Measurements from ENCODE around the gene SGK1.

Gene SGK1

GRCh38 chr6:134119486-134119885 lies 198.4 kb downstream of the SGK1 start:
- DNase-seq (ENCODE audit: low read depth) = no peak
